ENCODE results near the gene DZIP1.

The DZIP1 gene

DNA sequence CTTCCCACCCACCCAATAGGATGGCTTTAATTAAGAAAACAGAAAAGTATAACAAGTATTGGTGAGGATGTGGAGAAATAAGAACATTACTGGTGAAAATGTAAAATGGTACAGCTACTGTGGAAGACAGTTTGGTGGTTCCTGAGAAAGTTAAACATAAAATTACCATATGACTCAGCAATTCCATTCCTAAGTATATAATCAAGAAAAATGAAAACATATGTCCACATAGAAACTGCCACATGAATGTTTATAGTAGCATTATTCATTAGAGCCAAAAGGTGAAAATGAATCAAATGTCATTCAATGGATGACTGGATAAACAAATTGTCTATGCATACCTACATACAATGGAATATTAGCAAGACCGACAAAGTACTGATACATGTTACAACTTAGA, 16.9 kb downstream of the DZIP1 start:
- Histone ChIP-seq H3K9me3 (ENCODE audit: insufficient read depth, low read depth, low read length) (no peaks in the 10 kb centered on the region), H3K4me1 (ENCODE audit: control insufficient read depth in 1 of 2, insufficient read depth in 2 of 2, low read length in 2 of 2) (no peaks in the 10 kb centered on the region), H3K27me3 (ENCODE audit: insufficient read depth, low read length) (no peaks in the 10 kb centered on the region), H3K9ac (ENCODE audit: low read length) (no peak overlapping the region), H2BK5ac (ENCODE audit: low read depth, low read length, poor library complexity) (no peak overlapping the region), H4K8ac (ENCODE audit: low read depth, low read length) (no peak overlapping the region), H2AK5ac (ENCODE audit: low read length) (no peak overlapping the region), H3K14ac (ENCODE audit: low read length) (no peak overlapping the region), H2BK12ac (ENCODE audit: low read length) (no peak overlapping the region), H3K4me2 (ENCODE audit: low read length) (no peak overlapping the region), H3K27ac (ENCODE audit: low read depth, low read length) (no peak overlapping the region), H3K4ac (ENCODE audit: low read depth, low read length) (no peak overlapping the region), H4K12ac (ENCODE audit: low read depth, low read length) (no peak overlapping the region), H2BK120ac (ENCODE audit: insufficient read depth, low read length, poor library complexity) (no peak overlapping the region), H4K91ac (ENCODE audit: low read depth, low read length) (no peak overlapping the region), H3K23ac (ENCODE audit: low read length) (no peak overlapping the region), H3K79me2 (ENCODE audit: control insufficient read depth, insufficient read depth, low read length, poor library complexity) (no peaks in the 10 kb centered on the region), H3K79me1 (ENCODE audit: low read length) (no peaks in the 10 kb centered on the region), H3K36me3 (ENCODE audit: control insufficient read depth in 1 of 2, insufficient read depth in 2 of 2, low read length in 2 of 2) (peaks cover 20 to 31% of the 10 kb centered on the region in 2 experiments), H2AFZ (ENCODE audit: insufficient read depth, low read length, poor library complexity) (no peak overlapping the region), H3K4me3 (ENCODE audit: low read depth, low read length) (no peak overlapping the region), H3K18ac (ENCODE audit: low read length) (no peak overlapping the region)
- WGBS (ENCODE audit: extremely low coverage, insufficient coverage, insufficient read length), result no CpG with 5 or more reads among the region's 1 CpG
- no peak for DNase-seq

DNA sequence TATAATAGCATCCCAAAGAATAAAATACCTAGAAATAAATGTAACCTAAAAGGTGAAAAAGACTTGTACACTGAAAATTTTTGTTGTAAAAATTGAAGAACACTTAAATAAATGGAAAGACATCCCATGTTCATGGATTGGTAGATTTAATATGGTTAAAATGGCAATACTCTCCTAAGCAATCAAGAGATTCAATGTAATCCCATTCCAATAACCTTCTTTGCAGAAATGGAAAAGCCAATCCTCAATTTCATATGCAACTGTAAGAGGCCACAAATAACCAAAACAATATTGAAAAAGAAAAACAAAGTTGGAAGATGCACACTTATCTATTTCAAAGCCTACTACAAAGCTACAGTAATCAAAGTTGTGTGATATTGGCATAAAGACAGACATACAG, 17.7 kb downstream of the DZIP1 start:
- Histone ChIP-seq H3K18ac (ENCODE audit: low read length) (no peak overlapping the region), H3K4ac (ENCODE audit: low read depth, low read length) (no peak overlapping the region), H3K79me1 (ENCODE audit: low read length) (no peaks in the 10 kb centered on the region), H3K27ac (ENCODE audit: low read depth, low read length) (no peak overlapping the region), H4K91ac (ENCODE audit: low read depth, low read length) (no peak overlapping the region), H3K23ac (ENCODE audit: low read length) (no peak overlapping the region), H3K27me3 (ENCODE audit: insufficient read depth, low read length) (no peaks in the 10 kb centered on the region), H3K9me3 (ENCODE audit: insufficient read depth, low read depth, low read length) (no peaks in the 10 kb centered on the region), H3K4me3 (ENCODE audit: low read depth, low read length) (no peak overlapping the region), H2AK5ac (ENCODE audit: low read length) (no peak overlapping the region), H2BK120ac (ENCODE audit: insufficient read depth, low read length, poor library complexity) (no peak overlapping the region), H4K8ac (ENCODE audit: low read depth, low read length) (no peak overlapping the region), H3K79me2 (ENCODE audit: control insufficient read depth, insufficient read depth, low read length, poor library complexity) (no peaks in the 10 kb centered on the region), H3K14ac (ENCODE audit: low read length) (no peak overlapping the region), H3K4me2 (ENCODE audit: low read length) (no peak overlapping the region), H3K9ac (ENCODE audit: low read length) (no peak overlapping the region), H3K4me1 (ENCODE audit: control insufficient read depth in 1 of 2, insufficient read depth in 2 of 2, low read length in 2 of 2) (no peaks in the 10 kb centered on the region), H2AFZ (ENCODE audit: insufficient read depth, low read length, poor library complexity) (no peak overlapping the region), H2BK12ac (ENCODE audit: low read length) (no peak overlapping the region), H2BK5ac (ENCODE audit: low read depth, low read length, poor library complexity) (no peak overlapping the region), H3K36me3 (ENCODE audit: control insufficient read depth in 1 of 2, insufficient read depth in 2 of 2, low read length in 2 of 2) (peaks cover 13 to 24% of the 10 kb centered on the region in 2 experiments), H4K12ac (ENCODE audit: low read depth, low read length) (no peak overlapping the region)
- DNase-seq, result no peak

DNA sequence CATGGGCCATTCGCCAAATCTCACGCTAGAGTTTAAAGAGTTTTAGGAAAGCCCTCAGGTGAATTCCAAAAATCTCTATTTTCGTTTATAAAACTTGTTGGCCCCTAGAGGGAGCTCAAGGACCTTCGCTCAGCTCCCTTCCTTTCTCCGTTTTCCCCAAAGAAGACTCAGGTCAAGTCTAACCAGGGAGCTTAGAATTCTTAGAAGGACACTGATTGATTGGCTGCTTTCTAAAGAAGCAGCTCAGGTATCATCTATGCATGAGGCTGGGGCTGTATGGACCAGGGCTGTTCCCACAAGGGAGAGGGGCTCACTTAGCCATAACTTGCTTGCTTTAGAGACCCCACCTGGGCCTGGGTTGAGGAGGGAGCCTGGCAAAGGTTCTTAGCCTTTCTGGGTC, 20.5 kb downstream of the DZIP1 start:
- no peaks in the 10 kb centered on the region for H3K79me2 ChIP-seq (ENCODE audit: control insufficient read depth, insufficient read depth, low read length, poor library complexity)
- H4K8ac ChIP-seq (ENCODE audit: low read depth, low read length), result no peak overlapping the region
- H4K91ac ChIP-seq (ENCODE audit: low read depth, low read length), result no peak overlapping the region
- H3K27ac ChIP-seq (ENCODE audit: low read depth, low read length), result no peak overlapping the region
- H2BK120ac ChIP-seq (ENCODE audit: insufficient read depth, low read length, poor library complexity), result no peak overlapping the region
- H3K79me1 ChIP-seq (ENCODE audit: low read length), result no peaks in the 10 kb centered on the region
- no peak overlapping the region for H3K4me3 ChIP-seq (ENCODE audit: low read depth, low read length)
- no peak overlapping the region for H3K4ac ChIP-seq (ENCODE audit: low read depth, low read length)
- H3K14ac ChIP-seq (ENCODE audit: low read length), result no peak overlapping the region
- no peaks in the 10 kb centered on the region for H3K27me3 ChIP-seq (ENCODE audit: insufficient read depth, low read length)
- no peak overlapping the region for H3K9ac ChIP-seq (ENCODE audit: low read length)
- no peak overlapping the region for H3K18ac ChIP-seq (ENCODE audit: low read length)
- H3K4me1 ChIP-seq (ENCODE audit: control insufficient read depth in 1 of 2, insufficient read depth in 2 of 2, low read length in 2 of 2), result no peaks in the 10 kb centered on the region
- no peak overlapping the region for H2BK12ac ChIP-seq (ENCODE audit: low read length)
- no peak overlapping the region for H3K4me2 ChIP-seq (ENCODE audit: low read length)
- peaks cover 18 to 19% of the 10 kb centered on the region in 2 experiments for H3K36me3 ChIP-seq (ENCODE audit: control insufficient read depth in 1 of 2, insufficient read depth in 2 of 2, low read length in 2 of 2)
- peak; percentile 30 to 80 for DNase-seq
- no peak overlapping the region for H2AFZ ChIP-seq (ENCODE audit: insufficient read depth, low read length, poor library complexity)
- H2BK5ac ChIP-seq (ENCODE audit: low read depth, low read length, poor library complexity), result no peak overlapping the region
- no peak overlapping the region for H4K12ac ChIP-seq (ENCODE audit: low read depth, low read length)
- no peaks in the 10 kb centered on the region for H3K9me3 ChIP-seq (ENCODE audit: insufficient read depth, low read depth, low read length)
- no CpG with 5 or more reads among the region's 5 CpGs for WGBS (ENCODE audit: extremely low coverage, insufficient coverage, insufficient read length)
- no peak overlapping the region for H3K23ac ChIP-seq (ENCODE audit: low read length)
- no peak overlapping the region for H2AK5ac ChIP-seq (ENCODE audit: low read length)

DNA sequence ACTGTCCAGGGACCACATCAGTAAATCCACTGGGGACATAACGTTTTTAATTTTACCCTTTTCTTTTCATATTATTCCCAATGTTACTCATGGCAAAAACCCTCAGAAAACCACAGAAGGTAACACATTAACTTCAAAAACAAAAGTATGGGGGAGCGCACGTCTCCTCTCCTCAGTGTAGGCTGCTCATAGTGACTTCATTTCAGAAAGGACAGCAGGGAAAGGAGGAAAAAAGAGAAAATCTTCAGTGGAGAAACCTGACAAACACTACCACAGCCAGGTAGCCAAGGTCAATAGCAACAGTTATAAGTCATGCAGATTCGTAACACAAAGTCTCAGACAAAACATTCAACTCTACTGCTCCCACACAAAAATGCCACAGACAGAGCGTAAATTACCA, 21.4 kb downstream of the DZIP1 start:
- Histone ChIP-seq H3K79me2 (ENCODE audit: control insufficient read depth, insufficient read depth, low read length, poor library complexity) (no peaks in the 10 kb centered on the region), H3K9me3 (ENCODE audit: insufficient read depth, low read depth, low read length) (no peaks in the 10 kb centered on the region), H2AFZ (ENCODE audit: insufficient read depth, low read length, poor library complexity) (no peak overlapping the region), H4K8ac (ENCODE audit: low read depth, low read length) (no peak overlapping the region), H3K27me3 (ENCODE audit: insufficient read depth, low read length) (no peaks in the 10 kb centered on the region), H2BK5ac (ENCODE audit: low read depth, low read length, poor library complexity) (no peak overlapping the region), H3K18ac (ENCODE audit: low read length) (no peak overlapping the region), H3K79me1 (ENCODE audit: low read length) (no peaks in the 10 kb centered on the region), H3K14ac (ENCODE audit: low read length) (no peak overlapping the region), H3K4me1 (ENCODE audit: control insufficient read depth in 1 of 2, insufficient read depth in 2 of 2, low read length in 2 of 2) (no peaks in the 10 kb centered on the region), H3K4me3 (ENCODE audit: low read depth, low read length) (no peak overlapping the region), H3K4ac (ENCODE audit: low read depth, low read length) (no peak overlapping the region), H3K9ac (ENCODE audit: low read length) (no peak overlapping the region), H3K4me2 (ENCODE audit: low read length) (no peak overlapping the region), H2AK5ac (ENCODE audit: low read length) (no peak overlapping the region), H2BK120ac (ENCODE audit: insufficient read depth, low read length, poor library complexity) (no peak overlapping the region), H4K91ac (ENCODE audit: low read depth, low read length) (no peak overlapping the region), H4K12ac (ENCODE audit: low read depth, low read length) (no peak overlapping the region), H3K27ac (ENCODE audit: low read depth, low read length) (no peak overlapping the region), H3K23ac (ENCODE audit: low read length) (no peak overlapping the region), H3K36me3 (ENCODE audit: control insufficient read depth in 1 of 2, insufficient read depth in 2 of 2, low read length in 2 of 2) (peaks cover 18% of the 10 kb centered on the region in 2 experiments), H2BK12ac (ENCODE audit: low read length) (no peak overlapping the region)
- DNase-seq, result no peak
- no CpG with 5 or more reads among the region's 5 CpGs for WGBS (ENCODE audit: extremely low coverage, insufficient coverage, insufficient read length)

Measured in trophoblast cell (in vitro differentiated cells and primary cell).